Vagina (tissue), 2 donors: ENCODE data around the gene SLK. TPM values are rescaled to one million over a fixed set of nuclear protein-coding genes. Genes with fewer than 3 reads are reported as not detected.

Experiments used
- DNase-seq, 2 donors: peaks; one replicate each; pipeline ENCODE4 v3.0.0-alpha.2; 2017; ENCODE audit errors: extremely low spot score in 2 of 2
- H3K27ac ChIP-seq: fragments of 200-600 bp; sonication (generic); one replicate; pipeline ENCODE4 v1.5.1; 2019
- H3K27me3 ChIP-seq: fragments of 200-600 bp; sonication (generic); one replicate; pipeline ENCODE4 v1.5.1; 2019
- H3K36me3 ChIP-seq, 2 donors: fragments of 200-600 bp; sonication (generic); one replicate each; pipeline ENCODE4 v1.5.1; 2017 to 2019
- H3K4me1 ChIP-seq: fragments of 200-600 bp; sonication (generic); one replicate; pipeline ENCODE4 v1.5.1; 2019
- H3K4me3 ChIP-seq, 2 donors: fragments of 200-600 bp; sonication (generic); 1 replicate in 1 of 2; 2 replicates in 1 of 2; pipeline ENCODE4 v1.5.1; 2016 to 2019
- H3K9me3 ChIP-seq: fragments of 200-600 bp; sonication (generic); one replicate; pipeline ENCODE4 v1.5.1; 2019
- CTCF ChIP-seq, 3 experiments: fragments of 450-650 bp in 2 of 3; fragments of 200-600 bp in 1 of 3; sonication (generic) in 1 of 3; IDR thresholded peaks; one replicate each; pipeline ENCODE4 v1.5.1; 2017 to 2019; ENCODE audit warnings: antibody characterized with exemption in 3 of 3, mild to moderate bottlenecking in 2 of 3, moderate library complexity in 2 of 3
- POLR2A ChIP-seq, 2 donors: fragments of 450-650 bp; IDR thresholded peaks; one replicate each; pipeline ENCODE4 v1.6.1; 2017; ENCODE audit warnings: antibody characterized with exemption in 2 of 2, mild to moderate bottlenecking in 2 of 2, moderate library complexity in 2 of 2
- POLR2AphosphoS5 ChIP-seq, 2 donors: sonication (generic); formaldehyde crosslinking; IDR thresholded peaks; one replicate each; pipeline ENCODE4 v1.9.0; 2017; ENCODE audit warnings: antibody characterized with exemption in 2 of 2, mild to moderate bottlenecking in 2 of 2, low read depth in 1 of 2; ENCODE audit not compliant: insufficient read depth in 1 of 2
- intact Hi-C: fragments of 100-400 bp; cut with DNase I; formaldehyde crosslinking; loops from one replicate; pipeline ENCODE4 v1.15.1; 2023
- total RNA-seq: library from RNA; depleted of rRNA; stranded (reverse); fragments of >200 nt; gene quantifications from one replicate; pipeline ENCODE4 v1.2.3, GENCODE V29; 2016

The SLK gene
- total RNA-seq, 1 donor from 2014 or later, result 50.1 TPM

DNA sequence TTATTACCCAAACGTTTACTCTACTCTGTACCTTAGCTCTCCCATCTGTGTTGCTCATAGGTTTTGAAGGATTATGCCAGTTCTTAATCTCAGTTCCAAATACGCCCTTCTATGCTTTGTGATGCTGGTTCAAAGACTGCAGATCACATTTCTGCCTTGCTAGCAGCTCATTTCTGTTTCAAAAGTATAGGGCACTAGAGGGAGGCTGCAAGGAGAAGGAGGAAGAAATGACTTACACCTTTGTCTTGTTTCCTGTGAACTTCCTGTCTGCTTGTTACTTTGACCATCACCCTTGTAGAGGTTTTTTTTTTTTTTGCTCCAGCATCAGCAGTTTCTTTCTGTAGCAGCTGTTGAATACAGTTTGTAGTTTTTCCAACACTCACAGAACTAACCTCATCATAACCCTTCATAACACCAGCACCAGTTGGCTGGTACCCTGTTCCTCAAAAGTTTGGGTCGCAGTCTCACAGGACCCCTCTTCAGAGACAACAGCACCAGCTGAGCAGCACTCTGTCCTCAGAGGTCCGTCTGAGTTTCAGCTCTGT is 16.5 kb downstream of the SLK start:
- no peaks in the 10 kb centered on the region for H3K9me3 ChIP-seq
- no peaks in the 10 kb centered on the region for H3K27me3 ChIP-seq
- H3K27ac ChIP-seq, result no peak overlapping the region
- peaks cover 76% of the 10 kb centered on the region for H3K4me1 ChIP-seq
- H3K36me3 ChIP-seq, result no peaks in the 10 kb centered on the region
- intact Hi-C loops, result no loop called here
- TF ChIP-seq POLR2AphosphoS5 (IDR thresholded peaks at IDR 0.05; ENCODE audit: insufficient read depth in 1 of 2, low read depth in 1 of 2) (no peak), CTCF (IDR thresholded peaks at IDR 0.05) (no peak), POLR2A (IDR thresholded peaks at IDR 0.05) (no peak)
- DNase-seq, result no peak
- no peak overlapping the region for H3K4me3 ChIP-seq

DNA sequence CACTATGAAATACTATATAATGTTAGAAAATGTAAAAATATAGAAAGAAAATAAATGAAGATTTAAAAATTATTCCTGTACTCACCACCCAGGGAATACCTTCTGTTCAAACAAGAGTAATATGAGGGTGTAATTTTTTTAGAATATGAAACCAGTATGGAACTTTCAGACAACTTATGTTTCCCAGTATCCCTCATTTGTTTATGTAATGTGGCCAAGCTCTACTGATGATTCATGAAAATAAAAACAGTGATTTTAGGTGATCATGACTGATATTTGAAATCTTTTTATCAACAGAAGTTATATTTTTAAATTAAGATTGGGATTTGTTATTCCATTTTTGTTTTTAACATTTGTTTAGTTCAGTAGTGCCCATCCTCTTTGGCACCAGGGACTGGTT is 18.8 kb downstream of the SLK start:
- TF ChIP-seq POLR2A (IDR thresholded peaks at IDR 0.05) (no peak), CTCF (IDR thresholded peaks at IDR 0.05) (no peak), POLR2AphosphoS5 (IDR thresholded peaks at IDR 0.05; ENCODE audit: insufficient read depth in 1 of 2, low read depth in 1 of 2) (no peak)
- Histone ChIP-seq H3K4me1 (peaks cover 75% of the 10 kb centered on the region), H3K36me3 (no peaks in the 10 kb centered on the region), H3K9me3 (no peaks in the 10 kb centered on the region), H3K27me3 (no peaks in the 10 kb centered on the region), H3K4me3 (no peak overlapping the region), H3K27ac (no peak overlapping the region)
- intact Hi-C loops, result no loop called here
- DNase-seq, result no peak

DNA sequence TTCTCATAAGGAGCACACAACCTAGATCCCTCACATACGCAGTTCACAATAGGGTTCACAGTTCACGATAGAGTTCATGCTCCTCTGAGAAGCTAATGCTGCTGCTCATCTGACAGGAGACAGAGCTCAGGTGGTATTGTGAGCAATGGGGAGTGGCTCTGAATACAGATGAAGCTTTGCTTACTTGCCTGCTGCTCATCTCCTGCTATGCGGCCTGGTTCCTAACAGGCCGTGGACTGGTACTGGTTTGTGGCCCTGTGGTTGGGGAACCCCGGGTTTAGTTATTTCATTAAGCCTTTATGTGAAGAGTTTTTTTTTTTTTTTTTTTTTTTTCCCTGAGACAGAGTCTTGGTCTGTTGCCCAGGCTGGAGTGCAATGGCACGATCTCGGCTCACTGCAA is 19.4 kb downstream of the SLK start:
- Histone ChIP-seq H3K4me3 (no peak overlapping the region), H3K9me3 (no peaks in the 10 kb centered on the region), H3K27me3 (no peaks in the 10 kb centered on the region), H3K36me3 (no peaks in the 10 kb centered on the region), H3K4me1 (peaks cover 75% of the 10 kb centered on the region), H3K27ac (no peak overlapping the region)
- TF ChIP-seq POLR2A (IDR thresholded peaks at IDR 0.05) (no peak), POLR2AphosphoS5 (IDR thresholded peaks at IDR 0.05; ENCODE audit: insufficient read depth in 1 of 2, low read depth in 1 of 2) (no peak), CTCF (IDR thresholded peaks at IDR 0.05) (no peak)
- intact Hi-C loops, result no loop called here
- no peak for DNase-seq

DNA sequence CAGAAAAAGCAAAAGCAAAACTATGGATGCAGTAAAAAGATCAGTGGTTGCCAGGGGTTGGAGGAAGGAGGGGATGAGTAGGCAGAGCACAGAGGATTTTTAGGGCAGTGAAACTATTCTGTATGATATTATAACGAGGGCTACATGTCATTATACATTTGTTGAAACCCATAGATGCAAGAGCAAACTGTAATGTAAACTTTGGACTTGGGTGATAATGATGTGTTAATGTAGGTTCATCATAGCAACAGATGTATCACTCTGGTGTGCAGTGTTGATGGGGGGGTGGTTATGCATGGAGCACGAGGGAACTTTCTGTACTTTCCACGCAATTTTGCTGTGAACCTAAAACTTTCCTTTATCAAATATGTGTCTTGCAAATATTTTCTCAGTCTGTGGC is 23.2 kb downstream of the SLK start:
- H3K4me1 ChIP-seq, result peaks cover 46% of the 10 kb centered on the region
- DNase-seq, result no peak
- no peaks in the 10 kb centered on the region for H3K27me3 ChIP-seq
- TF ChIP-seq POLR2A (IDR thresholded peaks at IDR 0.05) (no peak), POLR2AphosphoS5 (IDR thresholded peaks at IDR 0.05; ENCODE audit: insufficient read depth in 1 of 2, low read depth in 1 of 2) (no peak), CTCF (IDR thresholded peaks at IDR 0.05) (no peak)
- peaks cover 0 to 20% of the 10 kb centered on the region in 2 donors for H3K36me3 ChIP-seq
- intact Hi-C loops, result loop anchor here (10.0 kb wide), 1 partner anchor 265 kb away; no protein-coding TSS in a partner anchor
- no peak overlapping the region for H3K4me3 ChIP-seq
- no peak overlapping the region for H3K27ac ChIP-seq
- no peaks in the 10 kb centered on the region for H3K9me3 ChIP-seq

DNA sequence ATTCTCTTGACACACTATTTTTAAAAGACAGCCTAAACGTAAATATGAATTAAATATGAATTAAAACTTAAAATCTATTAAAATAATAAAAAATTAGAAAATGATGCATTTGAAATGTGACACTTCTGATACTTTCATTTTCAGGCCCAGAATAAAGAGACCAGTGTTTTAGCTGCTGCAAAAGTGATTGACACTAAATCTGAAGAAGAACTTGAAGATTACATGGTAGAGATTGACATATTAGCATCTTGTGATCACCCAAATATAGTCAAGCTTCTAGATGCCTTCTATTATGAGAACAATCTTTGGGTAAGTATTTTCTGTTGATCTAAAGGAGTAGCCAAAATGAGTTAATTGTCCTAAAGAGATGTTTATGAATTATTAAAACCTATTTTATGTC is 23.6 kb downstream of the SLK start:
- TF ChIP-seq CTCF (IDR thresholded peaks at IDR 0.05), result no peak
- TF ChIP-seq POLR2AphosphoS5 (IDR thresholded peaks at IDR 0.05; ENCODE audit: insufficient read depth in 1 of 2, low read depth in 1 of 2), result no peak
- TF ChIP-seq POLR2A (IDR thresholded peaks at IDR 0.05), result no peak
- no peak overlapping the region for H3K4me3 ChIP-seq
- peaks cover 44% of the 10 kb centered on the region for H3K4me1 ChIP-seq
- no peaks in the 10 kb centered on the region for H3K9me3 ChIP-seq
- intact Hi-C loops, result loop anchor here (10.0 kb wide), 1 partner anchor 266 kb away; no protein-coding TSS in a partner anchor
- no peak overlapping the region for H3K27ac ChIP-seq
- no peak for DNase-seq
- H3K27me3 ChIP-seq, result no peaks in the 10 kb centered on the region
- H3K36me3 ChIP-seq, result peaks cover 0 to 20% of the 10 kb centered on the region in 2 donors
